Neuronal stem cell (in vitro differentiated cells): ENCODE results near the gene ISOC2.

Source experiments
- DNase-seq: peaks from one replicate; pipeline ENCODE4 v3.0.0-alpha.2; 2013; ENCODE audit warnings: low spot score
- H2AFZ ChIP-seq: one replicate; pipeline ENCODE4 v1.6.1; 2013; ENCODE audit warnings: mild to moderate bottlenecking, low read length, inconsistent platforms
- H2AK5ac ChIP-seq: 2 replicates; pipeline ENCODE4 v1.6.1; 2013; ENCODE audit warnings: low read depth, mild to moderate bottlenecking, inconsistent platforms, low read length, moderate library complexity, mixed read lengths
- H2BK120ac ChIP-seq: 2 replicates; pipeline ENCODE4 v1.6.1; 2013; ENCODE audit warnings: low read depth, mild to moderate bottlenecking, inconsistent platforms, low read length, moderate library complexity, mixed read lengths
- H2BK12ac ChIP-seq: one replicate; pipeline ENCODE4 v1.6.1; 2013; ENCODE audit warnings: low read length, inconsistent platforms
- H2BK15ac ChIP-seq: 2 replicates; pipeline ENCODE4 v1.6.1; 2013; ENCODE audit warnings: mild to moderate bottlenecking, low read length, inconsistent platforms, mixed read lengths
- H2BK5ac ChIP-seq: one replicate; pipeline ENCODE4 v1.6.1; 2013; ENCODE audit warnings: inconsistent platforms, mild to moderate bottlenecking, low read length, moderate library complexity
- H3K14ac ChIP-seq: one replicate; pipeline ENCODE4 v1.6.1; 2013; ENCODE audit warnings: low read length, inconsistent platforms
- H3K18ac ChIP-seq: 2 replicates; pipeline ENCODE4 v1.6.1; 2013; ENCODE audit warnings: low read length, inconsistent platforms
- H3K23ac ChIP-seq: 2 replicates; pipeline ENCODE4 v1.6.1; 2013; ENCODE audit warnings: low read depth, mild to moderate bottlenecking, mixed read lengths, low read length, inconsistent platforms; ENCODE audit not compliant: poor library complexity
- H3K27ac ChIP-seq: replicated peaks from 3 replicates; pipeline ENCODE4 v1.5.1; 2013; ENCODE audit warnings: low read length, inconsistent platforms
- H3K27me3 ChIP-seq, 3 experiments: 2 replicates each; pipeline ENCODE4 v1.6.1; 2013; ENCODE audit warnings: low read length in 3 of 3, mild to moderate bottlenecking in 2 of 3, inconsistent platforms in 1 of 3, low read depth in 1 of 3, mixed read lengths in 1 of 3, moderate library complexity in 1 of 3; ENCODE audit not compliant: control insufficient read depth in 3 of 3, insufficient read depth in 3 of 3
- H3K36me3 ChIP-seq, 2 donors: replicated peaks in 1 of 2; 2 replicates each; pipeline ENCODE4 v1.6.1; 2013; ENCODE audit warnings: low read length in 2 of 2; ENCODE audit not compliant: control insufficient read depth in 2 of 2, insufficient read depth in 2 of 2
- H3K4ac ChIP-seq: 2 replicates; pipeline ENCODE4 v1.6.1; 2013; ENCODE audit warnings: inconsistent platforms, mild to moderate bottlenecking, low read length, moderate library complexity
- H3K4me1 ChIP-seq, 2 donors: 1 replicate in 1 of 2; 2 replicates in 1 of 2; pipeline ENCODE4 v1.6.1; 2013; ENCODE audit warnings: low read length in 2 of 2, low read depth in 1 of 2; ENCODE audit not compliant: control insufficient read depth in 2 of 2, insufficient read depth in 1 of 2
- H3K4me2 ChIP-seq: one replicate; pipeline ENCODE4 v1.6.1; 2013; ENCODE audit warnings: mild to moderate bottlenecking, low read length, inconsistent platforms; ENCODE audit not compliant: insufficient read depth, poor library complexity, severe bottlenecking
- H3K4me3 ChIP-seq, 2 donors: 2 replicates each; pipeline ENCODE4 v1.5.1; 2013; ENCODE audit warnings: low read length in 2 of 2, mild to moderate bottlenecking in 2 of 2, inconsistent platforms in 1 of 2, moderate library complexity in 1 of 2
- H3K79me1 ChIP-seq: one replicate; pipeline ENCODE4 v1.6.1; 2013; ENCODE audit warnings: low read depth, mild to moderate bottlenecking, inconsistent platforms, low read length, moderate library complexity
- H3K9ac ChIP-seq: one replicate; pipeline ENCODE4 v1.6.1; 2013; ENCODE audit warnings: mild to moderate bottlenecking, low read depth, low read length, inconsistent platforms; ENCODE audit not compliant: poor library complexity
- H3K9me3 ChIP-seq, 2 donors: replicated peaks in 1 of 2; 2 replicates each; pipeline versions ENCODE3 to v1.6.1; 2013; ENCODE audit warnings: low read length in 2 of 2, mild to moderate bottlenecking in 2 of 2, inconsistent platforms in 1 of 2, low read depth in 1 of 2, mixed read lengths in 1 of 2, moderate library complexity in 1 of 2; ENCODE audit not compliant: control insufficient read depth in 2 of 2, insufficient read depth in 1 of 2
- H4K8ac ChIP-seq: one replicate; pipeline ENCODE4 v1.6.1; 2013; ENCODE audit warnings: low read depth, mild to moderate bottlenecking, inconsistent platforms, low read length, moderate library complexity
- H4K91ac ChIP-seq: one replicate; pipeline ENCODE4 v1.6.1; 2013; ENCODE audit warnings: low read length, low read depth, mild to moderate bottlenecking, inconsistent platforms; ENCODE audit not compliant: poor library complexity
- WGBS, 2 donors: extraction: QIAGEN DNeasy Blood & Tissue Kit; methylation state at CpG; one replicate each; pipeline ENCODE4 v1.1.7; 2013; ENCODE audit warnings: missing lambda C conversion rate in 2 of 2, mixed read lengths in 1 of 2; ENCODE audit not compliant: insufficient read length in 2 of 2, insufficient replicate concordance in 1 of 2; ENCODE audit errors: extremely low coverage in 2 of 2; 5-methylcytosine and 5-hydroxymethylcytosine counted together

ISOC2 gene

GRCh38 chr19:55453511-55454260 lies 7.8 kb downstream of the ISOC2 start:
- DNase-seq: no peak

GRCh38 chr19:55452749-55453346 lies 8.6 kb downstream of the ISOC2 start:
- Histone ChIP-seq H4K8ac (no peak overlapping the region), H2BK12ac (no peak overlapping the region), H3K4me3 (peak overlapping the region in 1 of 2 donors; percentile 56), H3K14ac (no peak overlapping the region), H4K91ac (no peak overlapping the region), H3K4me1 (peaks cover 8 to 18% of the 10 kb centered on the region in 2 donors), H3K4me2 (peak overlapping the region; percentile 96), H2AK5ac (no peak overlapping the region), H2BK120ac (no peak overlapping the region), H2AFZ (peak overlapping the region; percentile 92), H3K9me3 (peaks cover 0 to under 1% of the 10 kb centered on the region in 2 donors), H3K23ac (no peak overlapping the region), H3K36me3 (peaks cover 0 to 12% of the 10 kb centered on the region in 2 donors), H3K18ac (peak overlapping the region; percentile 85), H2BK5ac (no peak overlapping the region), H3K4ac (no peak overlapping the region), H3K27ac (no peak overlapping the region), H3K79me1 (peaks cover 2% of the 10 kb centered on the region), H3K27me3 (peaks cover 6 to 42% (median 9%) of the 10 kb centered on the region in 3 experiments), H3K9ac (peak overlapping the region; percentile 92), H2BK15ac (no peak overlapping the region)
- no CpG with 5 or more reads among the region's 34 CpGs for WGBS, 2 donors
- DNase-seq: peak; percentile 92

More at GRCh38 chr19:55453511-55454260, 7.8 kb downstream of the ISOC2 start:
- Histone ChIP-seq H3K4ac (no peak overlapping the region), H3K36me3 (peaks cover 0 to 12% of the 10 kb centered on the region in 2 donors), H3K4me1 (peaks cover 8 to 21% of the 10 kb centered on the region in 2 donors), H2AK5ac (peak overlapping the region; percentile 76), H3K9me3 (no peaks in the 10 kb centered on the region), H2BK120ac (no peak overlapping the region), H3K27ac (no peak overlapping the region), H3K4me3 (no peak overlapping the region), H2AFZ (no peak overlapping the region), H3K9ac (no peak overlapping the region), H2BK12ac (peak overlapping the region; percentile 68), H3K14ac (no peak overlapping the region), H3K27me3 (peaks cover 6 to 35% (median 9%) of the 10 kb centered on the region in 3 experiments), H3K79me1 (no peaks in the 10 kb centered on the region), H3K23ac (peak overlapping the region; percentile 38), H3K4me2 (no peak overlapping the region), H3K18ac (no peak overlapping the region), H2BK5ac (no peak overlapping the region), H4K8ac (no peak overlapping the region), H4K91ac (no peak overlapping the region), H2BK15ac (no peak overlapping the region)
- no CpG with 5 or more reads among the region's 12 CpGs for WGBS, 2 donors

- H3K27me3 ChIP-seq: peaks cover 9 to 49% (median 9%) of the 10 kb centered on the region in 3 experiments
- peak overlapping the region; percentile 92 for H3K9ac ChIP-seq
- H3K18ac ChIP-seq: peak overlapping the region; percentile 85
- H4K91ac ChIP-seq: no peak overlapping the region
- H2BK15ac ChIP-seq: peak overlapping the region; percentile 67
- H2AK5ac ChIP-seq: peak overlapping the region; percentile 63
- peak overlapping the region; percentile 8 for H3K14ac ChIP-seq
- peaks cover 8 to 18% of the 10 kb centered on the region in 2 donors for H3K4me1 ChIP-seq
- peaks cover 0 to 12% of the 10 kb centered on the region in 2 donors for H3K36me3 ChIP-seq
- peaks cover 2% of the 10 kb centered on the region for H3K79me1 ChIP-seq
- no peak overlapping the region for H2BK120ac ChIP-seq
- peak overlapping the region; percentile 96 for H3K4me2 ChIP-seq
- peaks cover 0 to 2% of the 10 kb centered on the region in 2 donors for H3K9me3 ChIP-seq
- H4K8ac ChIP-seq: no peak overlapping the region
- no peak overlapping the region for H3K27ac ChIP-seq
- DNase-seq: no peak
- WGBS, 2 donors: no CpG with 5 or more reads among the region's 57 CpGs
- peak overlapping the region; percentile 53 for H2BK5ac ChIP-seq
- H2AFZ ChIP-seq: peak overlapping the region; percentile 92
- H3K4me3 ChIP-seq: peak overlapping the region; percentile 56 to 71
- no peak overlapping the region for H2BK12ac ChIP-seq
- H3K4ac ChIP-seq: no peak overlapping the region
- peak overlapping the region; percentile 43 for H3K23ac ChIP-seq
Observed at GRCh38 chr19:55451965-55452748, 9.3 kb downstream of the ISOC2 start.
